CD4-positive, alpha-beta memory T cell (primary cell): ENCODE data around the gene TUBGCP6. TPM values are rescaled to one million over a fixed set of nuclear protein-coding genes. Genes with fewer than 3 reads are reported as not detected.

ENCODE experiments used
- CTCF ChIA-PET: fragments of 350-600 bp; sonication (Branson Sonifier 250); formaldehyde crosslinking; loops from one replicate; lab custom pipeline; 2021; ENCODE audit warnings: inconsistent platforms; ENCODE audit not compliant: partially characterized antibody; lab: Charles Lee
- POLR2A ChIA-PET: fragments of 350-600 bp; sonication (Branson Sonifier 250); formaldehyde crosslinking; loops from one replicate; lab custom pipeline; 2021; ENCODE audit not compliant: partially characterized antibody; lab: Charles Lee
- DNase-seq, 5 donors: peaks; one replicate each; pipeline versions ENCODE4 v3.0.0 to v3.0.0-alpha.2; 2020 to 2022; ENCODE audit warnings: mixed read lengths in 1 of 5
- H3K27ac ChIP-seq: one replicate; pipeline ENCODE4 v1.7.0; 2013; ENCODE audit warnings: low read depth, low read length
- H3K27me3 ChIP-seq: 2 replicates; pipeline ENCODE4 v1.7.0; 2013; ENCODE audit warnings: mild to moderate bottlenecking, low read length, moderate library complexity; ENCODE audit not compliant: insufficient read depth
- H3K36me3 ChIP-seq: 2 replicates; pipeline ENCODE4 v1.7.0; 2013; ENCODE audit warnings: mild to moderate bottlenecking, low read length, moderate library complexity; ENCODE audit not compliant: insufficient read depth
- H3K4me1 ChIP-seq: 2 replicates; pipeline ENCODE4 v1.7.0; 2013; ENCODE audit warnings: mild to moderate bottlenecking, low read length, moderate library complexity; ENCODE audit not compliant: insufficient read depth
- H3K4me3 ChIP-seq, 2 donors: one replicate each; pipeline ENCODE4 v1.7.0; 2013; ENCODE audit warnings: low read length in 2 of 2, mild to moderate bottlenecking in 1 of 2
- H3K9me3 ChIP-seq, 2 donors: one replicate each; pipeline ENCODE4 v1.7.0; 2013; ENCODE audit warnings: low read length in 2 of 2, control low read depth in 1 of 2; ENCODE audit not compliant: control insufficient read depth in 1 of 2
- H3K27ac Mint-ChIP-seq, 7 donors: one replicate each; pipeline ENCODE4 v1.8.0; 2020 to 2021; ENCODE audit warnings: mixed read lengths in 7 of 7, mild to moderate bottlenecking in 6 of 7, inconsistent platforms in 3 of 7, moderate library complexity in 3 of 7
- H3K27me3 Mint-ChIP-seq, 2 donors: one replicate each; pipeline ENCODE4 v1.8.0; 2020 to 2021; ENCODE audit warnings: mixed read lengths in 2 of 2
- H3K36me3 Mint-ChIP-seq, 2 donors: one replicate each; pipeline ENCODE4 v1.8.0; 2020 to 2021; ENCODE audit warnings: mixed read lengths in 2 of 2, inconsistent platforms in 1 of 2, mild to moderate bottlenecking in 1 of 2
- H3K4me1 Mint-ChIP-seq, 4 donors: one replicate each; pipeline ENCODE4 v1.8.0; 2020 to 2021; ENCODE audit warnings: mixed read lengths in 4 of 4, mild to moderate bottlenecking in 1 of 4
- H3K4me3 Mint-ChIP-seq, 8 donors: one replicate each; pipeline ENCODE4 v1.8.0; 2020 to 2021; ENCODE audit warnings: mixed read lengths in 8 of 8, mild to moderate bottlenecking in 7 of 8, moderate library complexity in 6 of 8, inconsistent platforms in 3 of 8
- H3K9me3 Mint-ChIP-seq, 8 donors: one replicate each; pipeline ENCODE4 v1.8.0; 2020 to 2021; ENCODE audit warnings: mixed read lengths in 8 of 8, mild to moderate bottlenecking in 5 of 8, inconsistent platforms in 3 of 8, moderate library complexity in 1 of 8
- intact Hi-C: fragments of 100-400 bp; cut with micrococcal nuclease; formaldehyde crosslinking; loops from one replicate; pipeline ENCODE4 v1.15.1; 2023
- polyA plus RNA-seq, 2 donors: library from polyadenylated mRNA; unstranded; fragments of 300-500 nt; fragmentation: Illumina TruSeq; gene quantifications; one replicate each; pipeline ENCODE4 v1.2.3, GENCODE V29; 2021
- total RNA-seq, 2 experiments: library from RNA; stranded (reverse); gene quantifications; one replicate each; pipeline ENCODE4 v1.2.3, GENCODE V29; 2021

Gene TUBGCP6
- total and polyA plus RNA-seq, 4 experiments from 2014 or later, result 16.5 to 133 (median 76.2) TPM

DNA sequence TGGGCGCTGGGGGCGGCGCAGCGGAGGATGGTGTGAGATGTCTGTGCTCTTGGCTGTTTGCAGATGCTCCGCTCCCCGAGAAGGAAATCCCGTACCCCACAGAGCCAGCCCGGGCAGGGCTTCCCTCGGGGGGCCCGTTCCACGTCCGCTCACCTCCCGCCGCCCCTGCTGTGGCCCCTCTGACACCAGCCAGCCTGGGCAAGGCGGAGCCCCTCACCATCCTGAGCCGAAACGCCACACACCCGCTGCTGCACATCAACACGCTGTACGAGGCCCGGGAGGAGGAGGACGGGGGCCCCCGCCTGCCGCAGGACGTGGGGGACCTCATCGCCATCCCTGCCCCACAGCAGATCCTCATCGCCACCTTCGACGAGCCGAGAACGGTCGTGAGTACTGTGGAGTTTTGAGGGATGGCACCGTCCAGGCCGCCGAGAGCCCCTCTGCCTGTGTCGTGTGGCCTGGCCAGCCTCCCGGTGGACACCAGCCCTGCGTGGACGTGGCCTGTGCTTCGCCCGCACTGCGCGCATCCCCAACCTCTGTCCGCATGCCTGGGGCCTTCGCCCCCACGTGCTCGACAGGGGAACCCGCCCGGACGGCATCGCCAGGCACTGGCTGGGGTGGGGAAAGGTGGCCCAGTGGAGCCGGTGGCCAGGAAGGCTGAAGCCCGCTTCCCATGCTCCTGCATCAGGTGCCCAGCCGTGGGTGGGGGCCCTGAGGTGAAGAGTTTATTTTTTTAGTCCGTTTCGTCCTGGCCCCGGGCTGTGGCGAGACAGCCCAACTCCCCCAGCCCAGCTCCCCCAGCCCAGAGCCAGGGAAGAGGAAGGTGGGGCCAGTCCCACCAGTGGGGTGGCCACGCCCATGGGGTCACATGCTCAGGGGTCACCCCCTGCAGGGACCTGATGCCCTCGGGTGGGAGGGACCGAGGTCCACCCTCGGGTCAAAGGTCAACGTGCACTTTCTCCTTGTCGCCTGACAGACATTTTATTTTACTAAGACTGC lies 65.7 kb downstream of the TUBGCP6 start:
- intact Hi-C loops, result no loop called here
- no peaks in the 10 kb centered on the region for H3K4me1 ChIP-seq
- H3K27ac ChIP-seq, result no peak overlapping the region
- H3K4me3 ChIP-seq, result no peak overlapping the region
- ChIA-PET CTCF (no interaction called here), POLR2A (no interaction called here)
- peak overlapping the region in 3 of 7 donors; percentile 9 to 41 (median 30) for H3K27ac Mint-ChIP-seq
- peaks cover 3 to 6% of the 10 kb centered on the region in 2 donors for H3K27me3 Mint-ChIP-seq
- H3K36me3 ChIP-seq, result no peaks in the 10 kb centered on the region
- DNase-seq, result peak in 1 of 5 donors; percentile 33
- no peaks in the 10 kb centered on the region for H3K27me3 ChIP-seq
- no peaks in the 10 kb centered on the region for H3K36me3 Mint-ChIP-seq
- peaks cover 0 to 9% (median 2%) of the 10 kb centered on the region in 4 donors for H3K4me1 Mint-ChIP-seq
- no peak overlapping the region for H3K4me3 Mint-ChIP-seq
- H3K9me3 Mint-ChIP-seq, result no peaks in the 10 kb centered on the region
- no peaks in the 10 kb centered on the region for H3K9me3 ChIP-seq

DNA sequence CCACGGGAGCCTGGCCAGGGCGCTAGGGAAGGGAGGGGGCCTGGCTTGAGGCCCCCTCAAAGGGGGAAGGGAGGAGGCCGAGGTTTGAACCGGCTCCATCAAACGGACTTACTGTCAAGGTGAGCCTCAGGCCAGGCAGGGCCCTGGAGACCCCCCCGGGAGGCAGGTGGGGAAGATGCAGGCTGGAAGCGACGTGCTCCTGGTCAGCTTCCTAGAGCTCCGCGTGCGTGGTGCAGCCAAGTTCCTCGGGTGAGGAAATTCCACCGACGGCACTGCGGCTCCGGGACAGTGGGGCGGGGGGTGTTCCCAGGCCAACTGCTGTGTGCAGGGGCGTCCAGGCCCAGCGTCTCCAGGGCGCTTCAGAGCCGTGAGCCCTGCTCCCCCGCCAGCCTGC lies 66.4 kb downstream of the TUBGCP6 start:
- peak in 1 of 5 donors; percentile 35 for DNase-seq
- Histone ChIP-seq H3K4me3 (no peak overlapping the region), H3K27me3 (no peaks in the 10 kb centered on the region), H3K4me1 (no peaks in the 10 kb centered on the region), H3K9me3 (no peaks in the 10 kb centered on the region), H3K36me3 (no peaks in the 10 kb centered on the region), H3K27ac (no peak overlapping the region)
- ChIA-PET POLR2A (no interaction called here), CTCF (no interaction called here)
- intact Hi-C loops, result no loop called here
- H3K36me3 Mint-ChIP-seq, result no peaks in the 10 kb centered on the region
- no peaks in the 10 kb centered on the region for H3K9me3 Mint-ChIP-seq
- H3K4me1 Mint-ChIP-seq, result peaks cover 0 to 5% (median 2%) of the 10 kb centered on the region in 4 donors
- H3K27ac Mint-ChIP-seq, result no peak overlapping the region
- H3K4me3 Mint-ChIP-seq, result peak overlapping the region in 1 of 8 donors; percentile 13
- H3K27me3 Mint-ChIP-seq, result peaks cover 3 to 5% of the 10 kb centered on the region in 2 donors

DNA sequence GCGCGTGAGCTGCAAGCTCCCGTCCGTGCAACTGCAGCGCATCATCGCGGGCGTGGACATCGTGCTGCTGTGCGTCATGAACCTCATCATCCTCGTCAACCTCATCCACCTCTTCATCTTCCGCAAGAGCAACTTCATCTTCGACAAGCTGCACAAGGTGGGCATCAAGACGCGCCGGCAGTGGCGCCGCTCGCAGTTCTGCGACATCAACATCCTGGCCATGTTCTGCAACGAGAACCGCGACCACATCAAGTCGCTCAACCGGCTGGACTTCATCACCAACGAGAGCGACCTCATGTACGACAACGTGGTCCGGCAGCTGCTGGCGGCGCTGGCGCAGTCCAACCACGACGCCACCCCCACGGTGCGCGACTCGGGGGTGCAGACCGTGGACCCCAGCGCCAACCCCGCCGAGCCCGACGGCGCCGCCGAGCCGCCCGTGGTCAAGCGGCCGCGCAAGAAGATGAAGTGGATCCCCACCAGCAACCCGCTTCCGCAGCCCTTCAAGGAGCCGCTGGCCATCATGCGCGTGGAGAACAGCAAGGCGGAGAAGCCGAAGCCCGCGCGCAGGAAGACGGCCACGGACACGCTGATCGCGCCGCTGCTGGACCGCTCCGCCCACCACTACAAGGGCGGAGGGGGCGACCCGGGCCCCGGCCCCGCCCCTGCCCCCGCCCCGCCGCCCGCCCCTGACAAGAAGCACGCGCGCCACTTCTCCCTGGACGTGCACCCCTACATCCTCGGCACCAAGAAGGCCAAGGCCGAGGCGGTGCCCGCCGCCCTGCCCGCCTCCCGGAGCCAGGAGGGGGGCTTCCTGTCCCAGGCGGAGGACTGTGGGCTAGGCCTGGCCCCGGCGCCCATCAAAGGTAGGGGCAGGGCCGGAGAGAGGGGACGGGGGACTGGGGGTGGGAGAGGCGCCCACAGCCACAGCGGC lies 67.0 kb downstream of the TUBGCP6 start:
- H3K4me1 ChIP-seq, result no peaks in the 10 kb centered on the region
- H3K36me3 Mint-ChIP-seq, result no peaks in the 10 kb centered on the region
- H3K4me3 Mint-ChIP-seq, result peak overlapping the region in 1 of 8 donors; percentile 13
- H3K4me3 ChIP-seq, result no peak overlapping the region
- H3K27me3 ChIP-seq, result no peaks in the 10 kb centered on the region
- ChIA-PET POLR2A (no interaction called here), CTCF (no interaction called here)
- H3K9me3 ChIP-seq, result no peaks in the 10 kb centered on the region
- DNase-seq, result peak in 1 of 5 donors; percentile 33
- H3K27me3 Mint-ChIP-seq, result peaks cover 5% of the 10 kb centered on the region in 2 donors
- intact Hi-C loops, result no loop called here
- no peaks in the 10 kb centered on the region for H3K9me3 Mint-ChIP-seq
- H3K27ac ChIP-seq, result no peak overlapping the region
- H3K27ac Mint-ChIP-seq, result no peak overlapping the region
- H3K36me3 ChIP-seq, result no peaks in the 10 kb centered on the region
- H3K4me1 Mint-ChIP-seq, result peaks cover 0 to 5% (median 2%) of the 10 kb centered on the region in 4 donors

DNA sequence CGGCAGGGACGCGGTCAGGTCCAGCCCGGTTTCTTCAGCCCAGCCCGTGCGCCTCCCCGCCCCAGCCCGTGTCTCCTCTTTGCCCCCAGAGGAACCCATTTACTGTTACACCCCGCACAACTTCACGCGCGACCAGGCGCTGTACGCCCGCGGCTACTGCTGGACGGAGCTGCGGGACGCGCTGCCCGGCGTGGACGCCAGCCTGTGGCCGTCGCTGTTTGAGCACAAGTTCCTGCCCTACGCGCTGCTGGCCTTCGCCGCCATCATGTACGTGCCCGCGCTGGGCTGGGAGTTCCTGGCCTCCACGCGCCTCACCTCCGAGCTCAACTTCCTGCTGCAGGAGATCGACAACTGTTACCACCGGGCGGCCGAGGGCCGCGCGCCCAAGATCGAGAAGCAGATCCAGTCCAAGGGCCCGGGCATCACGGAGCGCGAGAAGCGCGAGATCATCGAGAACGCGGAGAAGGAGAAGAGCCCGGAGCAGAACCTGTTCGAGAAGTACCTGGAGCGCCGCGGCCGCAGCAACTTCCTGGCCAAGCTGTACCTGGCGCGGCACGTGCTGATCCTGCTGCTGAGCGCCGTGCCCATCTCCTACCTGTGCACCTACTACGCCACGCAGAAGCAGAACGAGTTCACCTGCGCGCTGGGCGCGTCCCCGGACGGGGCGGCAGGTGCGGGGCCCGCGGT lies 67.8 kb downstream of the TUBGCP6 start:
- no peaks in the 10 kb centered on the region for H3K27me3 ChIP-seq
- Mint-ChIP-seq H3K4me3 (no peak overlapping the region), H3K27me3 (peaks cover 5 to 10% of the 10 kb centered on the region in 2 donors), H3K36me3 (no peaks in the 10 kb centered on the region), H3K4me1 (peaks cover 0 to 5% (median 2%) of the 10 kb centered on the region in 4 donors), H3K9me3 (no peaks in the 10 kb centered on the region), H3K27ac (no peak overlapping the region)
- H3K27ac ChIP-seq, result no peak overlapping the region
- ChIA-PET POLR2A (no interaction called here), CTCF (no interaction called here)
- peak in 1 of 5 donors; percentile 22 for DNase-seq
- H3K4me3 ChIP-seq, result no peak overlapping the region
- H3K4me1 ChIP-seq, result no peaks in the 10 kb centered on the region
- H3K9me3 ChIP-seq, result no peaks in the 10 kb centered on the region
- H3K36me3 ChIP-seq, result no peaks in the 10 kb centered on the region
- intact Hi-C loops, result no loop called here

DNA sequence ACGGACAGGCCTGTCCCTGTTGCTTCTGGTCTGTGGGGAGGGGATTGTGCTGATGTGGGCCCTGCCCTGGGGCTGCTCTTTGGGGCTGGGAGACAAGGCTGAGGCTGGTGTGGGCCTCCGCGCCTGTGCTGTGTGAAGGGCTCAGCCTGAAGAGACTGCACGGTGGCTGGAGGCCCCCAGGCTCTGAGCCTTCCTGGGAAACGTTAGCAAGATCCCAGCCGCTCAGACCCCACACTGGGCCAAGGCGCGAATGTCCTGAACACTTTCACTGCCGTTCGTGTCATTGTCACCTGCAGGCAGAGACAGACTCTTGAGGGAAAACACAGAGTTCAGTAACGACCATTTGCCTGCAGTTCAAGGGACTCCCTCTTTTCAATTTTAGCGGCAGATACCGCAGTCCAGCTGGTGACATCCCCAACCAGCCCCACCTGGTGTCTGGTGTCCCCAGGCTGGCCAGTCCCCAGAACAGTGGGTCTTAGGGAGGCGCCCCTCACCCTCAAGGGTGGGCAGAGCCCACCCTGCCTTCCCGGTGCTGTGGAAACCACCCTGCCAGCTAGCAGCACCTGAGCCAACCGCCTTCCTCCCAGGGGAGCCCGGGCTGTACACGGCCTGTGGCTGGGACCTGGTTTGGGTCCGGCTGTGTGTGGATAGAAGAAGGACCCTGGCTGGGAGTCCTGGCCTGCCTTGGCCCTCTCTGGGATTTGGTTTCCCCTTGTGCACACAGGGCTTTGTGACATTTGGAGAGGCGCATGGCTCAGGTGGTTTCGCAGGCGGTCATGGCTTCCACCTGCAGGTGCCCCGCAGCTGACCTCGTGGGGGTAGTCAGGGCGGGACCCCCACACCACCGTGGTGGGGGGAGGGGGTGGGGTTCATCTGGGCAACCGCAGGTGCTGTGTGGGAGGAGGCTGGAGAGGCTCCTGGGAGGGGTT lies 68.6 kb downstream of the TUBGCP6 start:
- CTCF ChIA-PET, result no interaction called here
- Histone ChIP-seq H3K9me3 (no peaks in the 10 kb centered on the region), H3K4me1 (no peaks in the 10 kb centered on the region), H3K4me3 (no peak overlapping the region), H3K27me3 (no peaks in the 10 kb centered on the region), H3K27ac (no peak overlapping the region), H3K36me3 (no peaks in the 10 kb centered on the region)
- H3K9me3 Mint-ChIP-seq, result no peaks in the 10 kb centered on the region
- H3K36me3 Mint-ChIP-seq, result no peaks in the 10 kb centered on the region
- H3K4me3 Mint-ChIP-seq, result no peak overlapping the region
- DNase-seq, result peak in 1 of 5 donors; percentile 20
- intact Hi-C loops, result no loop called here
- POLR2A ChIA-PET, result no interaction called here
- peaks cover 9 to 11% of the 10 kb centered on the region in 2 donors for H3K27me3 Mint-ChIP-seq
- H3K27ac Mint-ChIP-seq, result peak overlapping the region in 1 of 7 donors; percentile 24
- H3K4me1 Mint-ChIP-seq, result peaks cover 0 to 5% (median 2%) of the 10 kb centered on the region in 4 donors

DNA sequence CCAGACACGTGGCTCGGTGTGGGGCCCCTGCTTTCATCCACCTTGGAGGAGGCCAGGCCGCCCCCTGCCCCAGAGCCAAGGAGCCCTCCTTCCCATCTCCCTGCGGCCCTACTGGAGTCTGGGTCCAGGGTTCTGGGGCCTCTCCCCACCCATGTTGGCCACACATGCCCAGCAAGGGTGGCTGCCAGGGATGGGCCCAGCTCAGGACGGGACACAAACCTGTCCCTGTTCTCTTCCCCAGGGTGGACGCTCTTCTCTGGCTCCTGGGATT lies 69.7 kb downstream of the TUBGCP6 start:
- no peaks in the 10 kb centered on the region for H3K36me3 ChIP-seq
- ChIA-PET POLR2A (no interaction called here), CTCF (no interaction called here)
- Mint-ChIP-seq H3K9me3 (no peaks in the 10 kb centered on the region), H3K4me1 (peaks cover 0 to 5% (median 3%) of the 10 kb centered on the region in 4 donors), H3K36me3 (no peaks in the 10 kb centered on the region), H3K27me3 (peaks cover 12 to 14% of the 10 kb centered on the region in 2 donors), H3K27ac (no peak overlapping the region), H3K4me3 (no peak overlapping the region)
- DNase-seq, result no peak
- no peaks in the 10 kb centered on the region for H3K27me3 ChIP-seq
- no peak overlapping the region for H3K27ac ChIP-seq
- no peak overlapping the region for H3K4me3 ChIP-seq
- no peaks in the 10 kb centered on the region for H3K4me1 ChIP-seq
- no peaks in the 10 kb centered on the region for H3K9me3 ChIP-seq
- intact Hi-C loops, result no loop called here
